Peyer's patch (tissue), 4 donors: ENCODE data around the gene WSCD1. TPM values are rescaled to one million over a fixed set of nuclear protein-coding genes. Genes with fewer than 3 reads are reported as not detected.

Experiments used
- DNase-seq, 3 donors: peaks; one replicate each; pipeline ENCODE4 v3.0.0-alpha.2; 2017 to 2019
- H3K27ac ChIP-seq, 4 donors: fragments of 200-600 bp; sonication (generic); one replicate each; pipeline ENCODE4 v1.5.1; 2016 to 2019
- H3K27me3 ChIP-seq, 2 donors: fragments of 200-600 bp; sonication (generic); one replicate each; pipeline ENCODE4 v1.5.1; 2019
- H3K36me3 ChIP-seq, 3 donors: fragments of 200-600 bp; sonication (generic); one replicate each; pipeline ENCODE4 v1.5.1; 2016 to 2019
- H3K4me1 ChIP-seq, 4 donors: fragments of 200-600 bp; sonication (generic); one replicate each; pipeline ENCODE4 v1.5.1; 2016 to 2019
- H3K4me3 ChIP-seq, 4 donors: fragments of 200-600 bp; sonication (generic); 1 replicate in 3 of 4; 2 replicates in 1 of 4; pipeline ENCODE4 v1.5.1; 2016 to 2019; ENCODE audit warnings: mild to moderate bottlenecking in 1 of 4
- H3K9me3 ChIP-seq, 4 donors: fragments of 200-600 bp; sonication (generic); one replicate each; pipeline ENCODE4 v1.5.1; 2016 to 2019; ENCODE audit warnings: mild to moderate bottlenecking in 1 of 4
- CTCF ChIP-seq, 6 experiments: fragments of 450-650 bp in 4 of 6; fragments of 200-600 bp in 2 of 6; sonication (generic) in 1 of 6; IDR thresholded peaks; one replicate each; pipeline ENCODE4 v1.5.1; 2017 to 2019; ENCODE audit warnings: antibody characterized with exemption in 6 of 6, mild to moderate bottlenecking in 3 of 6, moderate library complexity in 1 of 6
- POLR2A ChIP-seq, 2 donors: fragments of 450-650 bp; IDR thresholded peaks; one replicate each; pipeline ENCODE4 v1.5.1; 2017; ENCODE audit warnings: antibody characterized with exemption in 2 of 2, mild to moderate bottlenecking in 2 of 2, moderate library complexity in 2 of 2
- total RNA-seq, 4 donors: library from RNA; depleted of rRNA; stranded (reverse); fragments of >200 nt; gene quantifications; one replicate each; pipeline ENCODE4 v1.1.0, GENCODE V29; 2016

Gene WSCD1
- total RNA-seq, 4 donors from 2014 or later = 5.8 to 47.3 (median 42.9) TPM

DNA sequence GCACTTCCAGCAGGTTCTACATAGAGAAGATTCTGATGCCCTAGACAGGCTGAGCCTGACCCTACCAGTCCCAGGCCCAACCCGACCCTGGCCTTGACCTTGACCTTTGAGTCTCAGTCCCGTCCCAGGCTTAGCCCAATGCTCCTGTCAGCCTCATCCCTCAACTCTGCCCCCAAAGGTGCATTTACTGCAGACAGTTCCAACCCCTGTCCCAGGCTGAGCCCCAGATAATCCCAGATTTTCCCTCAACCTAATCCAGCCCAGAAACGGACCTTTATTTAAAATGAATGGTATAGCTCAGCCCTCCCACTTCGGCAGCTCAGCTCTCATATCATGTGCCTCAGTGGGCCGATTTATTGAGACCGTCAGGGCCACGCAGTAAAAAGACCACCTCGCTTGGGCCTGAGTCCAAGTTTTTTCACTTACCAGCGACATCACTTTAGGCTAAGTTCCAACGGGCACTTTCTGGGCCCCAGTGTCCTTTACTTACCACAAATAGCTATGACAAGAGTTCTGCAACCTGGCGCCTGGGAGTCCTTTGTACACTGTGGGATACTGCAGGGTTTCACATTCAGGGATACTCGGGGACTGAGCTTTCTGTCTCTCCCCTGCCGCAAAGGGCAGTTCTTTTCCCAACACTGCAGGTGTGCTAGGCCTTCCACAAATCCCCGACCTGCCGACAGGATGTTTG is 89.5 kb downstream of the WSCD1 start:
- no peaks in the 10 kb centered on the region for H3K9me3 ChIP-seq
- no peaks in the 10 kb centered on the region for H3K36me3 ChIP-seq
- H3K27me3 ChIP-seq = no peaks in the 10 kb centered on the region
- TF ChIP-seq CTCF (IDR thresholded peaks at IDR 0.05) = no peak
- TF ChIP-seq POLR2A (IDR thresholded peaks at IDR 0.05) = no peak
- H3K4me3 ChIP-seq = no peak overlapping the region
- no peaks in the 10 kb centered on the region for H3K4me1 ChIP-seq
- peak in 1 of 3 donors; percentile 25 for DNase-seq
- H3K27ac ChIP-seq = no peak overlapping the region

DNA sequence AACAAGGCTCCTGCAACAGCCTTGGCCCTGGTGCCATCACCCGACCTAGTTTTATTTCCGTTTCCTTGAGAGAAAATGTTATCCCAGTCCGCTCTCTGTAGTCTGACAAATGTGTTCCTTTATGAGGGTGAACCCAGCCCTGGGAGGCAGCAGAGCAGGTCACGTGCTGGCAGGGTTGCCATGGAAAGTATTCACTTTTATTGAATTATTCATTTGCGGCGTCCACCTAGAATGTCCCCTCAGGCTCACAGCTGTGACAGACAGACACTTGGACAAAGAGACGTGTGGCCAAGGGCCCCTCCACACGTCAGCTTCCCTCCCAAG is 90.0 kb downstream of the WSCD1 start:
- H3K36me3 ChIP-seq = no peaks in the 10 kb centered on the region
- no peak for TF ChIP-seq POLR2A (IDR thresholded peaks at IDR 0.05)
- no peak for TF ChIP-seq CTCF (IDR thresholded peaks at IDR 0.05)
- no peak for DNase-seq
- H3K9me3 ChIP-seq = no peaks in the 10 kb centered on the region
- no peak overlapping the region for H3K4me3 ChIP-seq
- no peak overlapping the region for H3K27ac ChIP-seq
- no peaks in the 10 kb centered on the region for H3K27me3 ChIP-seq
- H3K4me1 ChIP-seq = no peaks in the 10 kb centered on the region

DNA sequence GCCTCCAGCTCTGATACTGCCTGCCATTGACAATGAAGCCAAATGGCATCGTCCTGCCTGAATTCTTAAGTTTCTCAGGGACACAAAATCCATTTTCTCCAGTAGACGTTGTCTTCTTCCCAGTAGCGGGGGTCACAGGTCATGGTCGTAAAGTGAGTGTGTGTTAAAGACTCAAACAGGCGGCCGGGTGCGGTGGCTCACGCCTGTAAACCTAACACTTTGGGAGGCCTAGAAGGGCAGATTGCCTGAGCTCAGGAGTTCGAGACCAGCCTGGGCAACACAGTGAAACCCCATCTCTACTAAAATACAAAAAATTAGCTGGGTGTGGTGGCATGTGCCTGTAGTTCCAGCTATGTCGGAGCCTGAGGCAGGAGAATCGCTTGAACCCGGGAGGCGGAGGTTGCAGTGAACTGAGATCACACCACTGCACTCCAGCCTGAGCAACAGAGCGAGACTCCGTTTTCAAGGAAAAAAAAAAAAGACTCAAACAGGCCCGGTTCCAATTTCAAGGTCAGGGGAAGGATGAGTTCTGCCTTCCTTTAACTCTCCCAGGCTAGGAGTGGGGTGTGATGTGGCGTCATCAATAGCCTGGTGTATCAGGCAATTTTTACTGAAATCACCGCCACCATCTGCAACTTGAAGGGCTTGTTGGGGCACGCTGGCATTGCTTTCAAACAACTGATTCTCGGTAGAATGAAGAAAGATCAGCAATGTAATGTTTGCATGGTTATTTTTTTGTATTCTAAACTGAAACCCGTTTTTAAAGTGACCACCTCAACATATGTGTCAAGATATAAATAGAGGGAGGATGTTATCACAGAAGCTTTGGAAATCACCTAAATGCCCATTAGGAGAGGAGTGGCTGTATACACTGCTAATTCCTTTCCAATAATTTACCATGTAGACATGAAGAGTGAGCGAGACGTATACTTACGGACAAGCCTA is 91.0 kb downstream of the WSCD1 start:
- DNase-seq = no peak
- Histone ChIP-seq H3K9me3 (no peaks in the 10 kb centered on the region), H3K4me3 (no peak overlapping the region), H3K4me1 (no peaks in the 10 kb centered on the region), H3K36me3 (no peaks in the 10 kb centered on the region), H3K27me3 (no peaks in the 10 kb centered on the region), H3K27ac (no peak overlapping the region)
- TF ChIP-seq CTCF (IDR thresholded peaks at IDR 0.05) (no peak), POLR2A (IDR thresholded peaks at IDR 0.05) (no peak)

DNA sequence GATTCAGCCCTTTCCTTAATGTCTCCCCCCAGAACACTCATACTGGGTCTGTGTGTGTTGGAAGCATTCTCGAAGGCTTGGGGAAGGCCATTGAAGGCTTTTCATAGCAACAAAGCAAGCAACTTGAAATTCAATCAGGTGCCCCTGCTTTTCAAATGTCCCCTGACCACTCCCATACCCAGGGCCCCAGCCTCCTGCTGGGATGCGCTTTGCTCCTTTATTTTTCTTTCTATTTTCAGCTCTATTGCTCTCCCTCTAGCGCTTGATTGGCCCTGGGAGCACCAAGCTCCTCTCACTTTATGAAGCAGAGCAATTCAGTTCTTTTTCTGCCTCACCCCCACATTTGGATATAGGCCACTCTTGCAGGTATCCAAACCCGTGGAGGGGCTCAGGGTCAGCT is 92.0 kb downstream of the WSCD1 start:
- Histone ChIP-seq H3K36me3 (no peaks in the 10 kb centered on the region), H3K27me3 (no peaks in the 10 kb centered on the region), H3K4me3 (no peak overlapping the region), H3K9me3 (no peaks in the 10 kb centered on the region), H3K27ac (no peak overlapping the region), H3K4me1 (no peaks in the 10 kb centered on the region)
- TF ChIP-seq POLR2A (IDR thresholded peaks at IDR 0.05) (no peak), CTCF (IDR thresholded peaks at IDR 0.05) (no peak)
- no peak for DNase-seq

GRCh38 chr17:6162892-6163291 is 92.7 kb downstream of the WSCD1 start:
- no peak for DNase-seq
- H3K36me3 ChIP-seq = no peaks in the 10 kb centered on the region
- H3K27me3 ChIP-seq = no peaks in the 10 kb centered on the region
- no peak overlapping the region for H3K4me3 ChIP-seq
- H3K4me1 ChIP-seq = no peaks in the 10 kb centered on the region
- no peaks in the 10 kb centered on the region for H3K9me3 ChIP-seq
- no peak for TF ChIP-seq POLR2A (IDR thresholded peaks at IDR 0.05)
- TF ChIP-seq CTCF (IDR thresholded peaks at IDR 0.05) = no peak
- no peak overlapping the region for H3K27ac ChIP-seq
